HepG2 (cell line): Measurements from ENCODE around the gene SMYD1. TPM values are rescaled to one million over a fixed set of nuclear protein-coding genes. Genes with fewer than 3 reads are reported as not detected.

ENCODE experiments used
- ATAC-seq: fragments of 200-7000 bp; cut with Tn5 transposase; 3 replicates; pipeline ENCODE4 v1.9.1; 2020; ENCODE audit warnings: mild to moderate bottlenecking, moderate library complexity
- BruUV-seq: library from RNA; stranded (reverse); fragments of 400-500 nt; replicated peaks from 2 replicates; lab custom pipeline; 2021; lab: Mats Ljungman, UMichigan
- CTCF ChIA-PET: fragments of 300-600 bp; formaldehyde crosslinking; extraction: SDS; loops from one replicate; lab custom pipeline; 2021; ENCODE audit warnings: low total read pairs, inconsistent platforms, low intra/inter-chr PET ratio; lab: Yijun Ruan, JAX
- POLR2A ChIA-PET: fragments of 350-600 bp; sonication (Branson Sonifier 250); formaldehyde crosslinking; loops from one replicate; lab custom pipeline; 2020; ENCODE audit warnings: antibody characterized with exemption, inconsistent platforms; lab: Yijun Ruan, JAX
- DNase-seq: peaks from one replicate; pipeline ENCODE4 v3.0.0-alpha.2; 2015; ENCODE audit warnings: low spot score
- FAIRE-seq: peaks from 3 replicates; lab custom pipeline; 2011; peaks lifted over from hg19 to GRCh38; lab: Jason Lieb, UNC
- H2AFZ ChIP-seq: one replicate; pipeline ENCODE4 v1.6.1; 2011; ENCODE audit warnings: low read length, inconsistent platforms
- H3K27ac ChIP-seq: fragments of 300-600 bp; 3 replicates; pipeline ENCODE4 v1.8.0; 2011; ENCODE audit warnings: mixed run types, mild to moderate bottlenecking, mixed read lengths, low read length, inconsistent platforms; ENCODE audit not compliant: insufficient read depth; ENCODE audit errors: extremely low read length
- H3K27me3 ChIP-seq, 2 experiments: fragments of 200-600 bp in 1 of 2; 2 replicates in 1 of 2; 3 replicates in 1 of 2; pipeline versions ENCODE4 v1.6.0 to v1.8.0; 2011; ENCODE audit warnings: low read length in 2 of 2, mild to moderate bottlenecking in 2 of 2, moderate library complexity in 2 of 2, inconsistent platforms in 1 of 2; ENCODE audit not compliant: insufficient read depth in 2 of 2, control insufficient read depth in 1 of 2
- H3K36me3 ChIP-seq, 2 experiments: fragments of 200-600 bp in 1 of 2; replicated peaks in 1 of 2; 2 replicates in 1 of 2; 3 replicates in 1 of 2; pipeline versions ENCODE4 v1.5.1 to v1.8.0; 2011; ENCODE audit warnings: low read length in 2 of 2, inconsistent platforms in 1 of 2; ENCODE audit not compliant: insufficient read depth in 2 of 2, control insufficient read depth in 1 of 2
- H3K4me1 ChIP-seq: 2 replicates; pipeline ENCODE4 v1.5.1; 2012; ENCODE audit warnings: low read length, inconsistent platforms; ENCODE audit not compliant: insufficient read depth
- H3K4me2 ChIP-seq: 2 replicates; pipeline ENCODE4 v1.6.0; 2011; ENCODE audit warnings: low read depth, low read length, inconsistent platforms
- H3K4me3 ChIP-seq, 3 experiments: fragments of 200-600 bp in 1 of 3; sonication (generic), shearing (Covaris generic) in 1 of 3; replicated peaks in 1 of 3; 2 replicates each; pipeline ENCODE4 v1.5.1; 2011 to 2016; ENCODE audit warnings: low read length in 3 of 3, inconsistent platforms in 2 of 3, low read depth in 2 of 3, mild to moderate bottlenecking in 2 of 3, control low read depth in 1 of 3, mixed read lengths in 1 of 3; ENCODE audit not compliant: insufficient read depth in 1 of 3
- H3K79me2 ChIP-seq: one replicate; pipeline ENCODE4 v1.6.1; 2011; ENCODE audit warnings: low read length, inconsistent platforms; ENCODE audit not compliant: insufficient read depth
- H3K9ac ChIP-seq: 2 replicates; pipeline ENCODE4 v1.6.0; 2011; ENCODE audit warnings: mild to moderate bottlenecking, low read depth, low read length, inconsistent platforms; ENCODE audit not compliant: insufficient read depth
- H3K9me3 ChIP-seq: 2 replicates; pipeline ENCODE4 v1.5.1; 2012; ENCODE audit warnings: mild to moderate bottlenecking, low read length
- H4K20me1 ChIP-seq: 2 replicates; pipeline ENCODE4 v1.6.0; 2011; ENCODE audit warnings: inconsistent platforms, mild to moderate bottlenecking, low read length, moderate library complexity; ENCODE audit not compliant: insufficient read depth
- ELF3 ChIP-seq: IDR thresholded peaks from 2 replicates; pipeline ENCODE4 v1.6.1; 2016; ENCODE audit warnings: missing genetic modification reagents, missing compliant biosample characterization
- HDAC2 ChIP-seq: sonication (generic); formaldehyde crosslinking; IDR thresholded peaks from 2 replicates; pipeline ENCODE4 v1.4.0; 2020; ENCODE audit warnings: missing genetic modification reagents
- HES4 ChIP-seq: sonication (generic); formaldehyde crosslinking; IDR thresholded peaks from 2 replicates; pipeline ENCODE4 v1.9.0; 2021; ENCODE audit warnings: mild to moderate bottlenecking, missing genetic modification reagents, borderline replicate concordance
- KLF11 ChIP-seq: IDR thresholded peaks from 2 replicates; pipeline ENCODE4 v1.6.1; 2016; ENCODE audit warnings: missing compliant biosample characterization
- MXI1 ChIP-seq: IDR thresholded peaks from 3 replicates; pipeline ENCODE4 v1.6.1; 2012; ENCODE audit warnings: low read depth, low read length, inconsistent platforms, borderline replicate concordance
- PHF21A ChIP-seq: sonication (generic); formaldehyde crosslinking; IDR thresholded peaks from 2 replicates; pipeline ENCODE4 v1.5.0; 2020; ENCODE audit warnings: mild to moderate bottlenecking, missing genetic modification reagents
- POGK ChIP-seq: sonication (generic); formaldehyde crosslinking; conservative IDR thresholded peaks from 2 replicates; pipeline ENCODE4 v1.8.0; 2022; ENCODE audit warnings: mild to moderate bottlenecking, moderate library complexity, missing genetic modification reagents
- RFXAP ChIP-seq: sonication (generic); formaldehyde crosslinking; IDR thresholded peaks from 2 replicates; pipeline ENCODE4 v1.4.0; 2020; ENCODE audit warnings: missing genetic modification reagents, borderline replicate concordance
- SCMH1 ChIP-seq: sonication (generic); formaldehyde crosslinking; IDR thresholded peaks from 2 replicates; pipeline ENCODE4 v1.9.0; 2021; ENCODE audit warnings: missing genetic modification reagents, mild to moderate bottlenecking, borderline replicate concordance
- SNAPC2 ChIP-seq: sonication (generic); formaldehyde crosslinking; IDR thresholded peaks from 2 replicates; pipeline ENCODE4 v1.8.1; 2022; ENCODE audit warnings: mild to moderate bottlenecking, missing genetic modification reagents
- TAF15 ChIP-seq: fragments of 200-400 bp; formaldehyde crosslinking; IDR thresholded peaks from one replicate; pipeline ENCODE4 v1.6.1; 2018; ENCODE audit warnings: mild to moderate bottlenecking, low read depth, low read length; ENCODE audit not compliant: poor library complexity, severe bottlenecking
- ZBED4 ChIP-seq: sonication (generic); formaldehyde crosslinking; IDR thresholded peaks from 2 replicates; pipeline ENCODE4 v1.4.0; 2020; ENCODE audit warnings: missing genetic modification reagents, borderline replicate concordance
- ZMYM3 ChIP-seq: sonication (generic); formaldehyde crosslinking; IDR thresholded peaks from 2 replicates; pipeline ENCODE4 v1.5.1; 2020; ENCODE audit warnings: mild to moderate bottlenecking, missing genetic modification reagents
- ZNF235 ChIP-seq: sonication (generic); formaldehyde crosslinking; IDR thresholded peaks from 2 replicates; pipeline ENCODE4 v1.8.1; 2023; ENCODE audit warnings: mild to moderate bottlenecking, missing genetic modification reagents, borderline replicate concordance
- ZNF24 ChIP-seq: fragments of 450-650 bp; IDR thresholded peaks from 2 replicates; pipeline ENCODE4 v1.6.1; 2017; ENCODE audit warnings: antibody characterized with exemption, mild to moderate bottlenecking
- ZNF512 ChIP-seq: sonication (generic); formaldehyde crosslinking; IDR thresholded peaks from 2 replicates; pipeline ENCODE4 v1.4.0; 2020; ENCODE audit warnings: mild to moderate bottlenecking, missing genetic modification reagents
- ZNF749 ChIP-seq: sonication (generic); formaldehyde crosslinking; IDR thresholded peaks from 2 replicates; pipeline ENCODE4 v1.8.0; 2022; ENCODE audit warnings: mild to moderate bottlenecking, missing genetic modification reagents, moderate library complexity, borderline replicate concordance
- WGBS: methylation state at CpG from one replicate; pipeline ENCODE4 v1.1.6; 2017; ENCODE audit warnings: low lambda C conversion rate; 5-methylcytosine and 5-hydroxymethylcytosine counted together
- in situ Hi-C: cut with HindIII; loops from 2 replicates; pipeline ENCODE4 v1.10.0; 2017; ENCODE audit warnings: low pct_unique_long_range_greater_than_20kb; ENCODE audit not compliant: extremely low pct_ligation_motif_present
- intact Hi-C: fragments of 100-400 bp; cut with micrococcal nuclease; formaldehyde crosslinking; loops from one replicate; pipeline ENCODE4 v1.10.0; 2022; ENCODE audit not compliant: unreplicated experiment
- polyA plus RNA-seq, 8 experiments: library from polyadenylated mRNA; depleted of rRNA in 3 of 8; stranded (reverse) in 7 of 8; unstranded in 1 of 8; fragments of >200 nt; fragmentation: Illumina TruSeq in 4 of 8; extraction: Trizol in 4 of 8; gene quantifications; 2 replicates each; pipeline versions ENCODE4 v1.2.1 to v1.2.3, GENCODE V29; 2011 to 2016; ENCODE audit warnings: low read depth in 4 of 8, missing spikeins in 1 of 8, mixed read lengths in 1 of 8; ENCODE audit not compliant: insufficient read depth in 1 of 8
- total RNA-seq, 5 experiments: library from RNA; depleted of rRNA; stranded (reverse); fragments of >200 nt; fragmentation: Illumina TruSeq; extraction: Trizol; gene quantifications; 2 replicates each; pipeline ENCODE4 v1.2.3, GENCODE V29; 2016; ENCODE audit warnings: low read depth in 1 of 5

Gene SMYD1
- total and polyA plus RNA-seq, 2 of the 13 experiments (the other 11 are each of a cell fraction or from before 2014, with no cell fraction given), result not detected

GRCh38 chr2:88139203-88139702 is 71.6 kb downstream of the SMYD1 start (continued):
- no peak for TF ChIP-seq ZNF749
- TF ChIP-seq POGK, result no peak; the same call in 1 of the 2 replicates
- TF ChIP-seq MXI1, result peak; percentile 71; the same call in 1 of the 3 replicates
- TF ChIP-seq SCMH1, result no peak
- no peak for TF ChIP-seq TAF15
- TF ChIP-seq ELF3 (CRISPR knock-in tag), result peak; percentile 82
- no peak for TF ChIP-seq ZNF24

GRCh38 chr2:88139804-88140203 is 72.2 kb downstream of the SMYD1 start:
- in situ Hi-C loops, result no loop called here
- DNase-seq (no peak), ATAC-seq (peak; percentile 27), FAIRE-seq (no peak)
- POLR2A ChIA-PET, result interaction anchor here (0.7 to 5.8 kb wide), 9 partner anchors 9 to 123 kb away, joined by 3 to 122 read pairs (median 8); partner anchors contain the start of genes FABP1 and RNU2-63P
- CTCF ChIA-PET, result no interaction called here
- H3K9me3 ChIP-seq, result peaks cover 28% of the 10 kb centered on the region
- H4K20me1 ChIP-seq, result no peaks in the 10 kb centered on the region
- peak overlapping the region; percentile 36 for H3K9ac ChIP-seq
- H3K27me3 ChIP-seq, result no peaks in the 10 kb centered on the region
- H3K4me2 ChIP-seq, result peak overlapping the region; percentile 64
- no peak overlapping the region for H2AFZ ChIP-seq
- TSS peak; percentile 99 for BruUV-seq
- 29% methylated on average over 6 of the region's 6 CpGs for WGBS
- H3K79me2 ChIP-seq, result no peaks in the 10 kb centered on the region
- H3K27ac ChIP-seq, result peak overlapping the region; percentile 89
- H3K4me1 ChIP-seq, result peaks cover 69% of the 10 kb centered on the region
- H3K36me3 ChIP-seq, result no peaks in the 10 kb centered on the region
- intact Hi-C loops, result loop anchor here (1.0 to 5.0 kb wide), 3 partner anchors 12 to 72 kb away; partner anchors contain the start of gene FABP1
- peak overlapping the region in 2 of 3 experiments; percentile 11 to 24; a peak in 3 of 6 replicates for H3K4me3 ChIP-seq
- TF ChIP-seq ZNF512 (CRISPR knock-in tag) (peak; percentile 70; the same call in 1 of the 2 replicates), ZBED4 (CRISPR knock-in tag) (no peak), HDAC2 (CRISPR knock-in tag) (peak; percentile 7; the same call in 1 of the 2 replicates), HES4 (CRISPR knock-in tag) (no peak), RFXAP (CRISPR knock-in tag) (no peak), KLF11 (CRISPR knock-in tag) (no peak), SNAPC2 (CRISPR knock-in tag) (no peak), PHF21A (CRISPR knock-in tag) (no peak), ZNF235 (no peak), ZMYM3 (peak; percentile 89)
